A673 (cell line): ENCODE data around the gene NUP50. TPM values are rescaled to one million over a fixed set of nuclear protein-coding genes. Genes with fewer than 3 reads are reported as not detected.

ENCODE experiments used
- Bru-seq: library from RNA; stranded (reverse); fragments of 400-500 nt; gene quantifications from one replicate; lab custom pipeline; 2021; lab: Mats Ljungman, UMichigan
- BruChase-seq, 2 experiments: library from RNA; stranded (reverse); fragments of 400-500 nt; gene quantifications; one replicate each; lab custom pipeline; 2021; lab: Mats Ljungman, UMichigan
- BruUV-seq: library from RNA; stranded (reverse); fragments of 400-500 nt; replicated peaks from 2 replicates; lab custom pipeline; 2021; lab: Mats Ljungman, UMichigan
- CTCF ChIA-PET: fragments of 300-600 bp; sonication (Branson Sonifier 250); formaldehyde crosslinking; loops from one replicate; lab custom pipeline; 2022; ENCODE audit warnings: antibody characterized with exemption; lab: Charles Lee
- POLR2A ChIA-PET: fragments of 300-600 bp; sonication (Branson Sonifier 250); formaldehyde crosslinking; loops from one replicate; lab custom pipeline; 2022; ENCODE audit warnings: antibody characterized with exemption; ENCODE audit not compliant: low non-redundant PET; lab: Charles Lee
- DNase-seq: peaks from one replicate; pipeline ENCODE4 v3.0.0-alpha.2; 2015; ENCODE audit warnings: low spot score
- H3K27ac ChIP-seq: fragments of 200-600 bp; sonication (generic); 2 replicates; pipeline ENCODE4 v1.5.1; 2016; ENCODE audit warnings: mixed run types, low read depth, mild to moderate bottlenecking, mixed read lengths, antibody characterized with exemption, low read length; ENCODE audit not compliant: poor library complexity, severe bottlenecking
- H3K27me3 ChIP-seq: fragments of 200-600 bp; sonication (generic); replicated peaks from 2 replicates; pipeline ENCODE4 v1.6.1; 2017; ENCODE audit warnings: mixed run types, low read depth, mild to moderate bottlenecking, mixed read lengths, antibody characterized with exemption, low read length; ENCODE audit not compliant: insufficient read depth, poor library complexity
- H3K36me3 ChIP-seq: fragments of 200-600 bp; sonication (generic); 2 replicates; pipeline ENCODE4 v1.6.1; 2016; ENCODE audit warnings: mixed run types, mild to moderate bottlenecking, mixed read lengths, antibody characterized with exemption, low read length; ENCODE audit not compliant: insufficient read depth, poor library complexity, severe bottlenecking
- H3K4me1 ChIP-seq: fragments of 200-600 bp; sonication (generic); 2 replicates; pipeline ENCODE4 v1.6.1; 2017; ENCODE audit warnings: mixed run types, mild to moderate bottlenecking, mixed read lengths, antibody characterized with exemption, low read length; ENCODE audit not compliant: insufficient read depth, poor library complexity, severe bottlenecking
- H3K4me3 ChIP-seq: fragments of 200-600 bp; sonication (generic); 2 replicates; pipeline ENCODE4 v1.5.1; 2016; ENCODE audit warnings: low read depth, mixed run types, mild to moderate bottlenecking, mixed read lengths, low read length; ENCODE audit not compliant: poor library complexity, severe bottlenecking
- H3K9me3 ChIP-seq: fragments of 200-600 bp; sonication (generic); 2 replicates; pipeline ENCODE4 v1.6.1; 2016; ENCODE audit warnings: mixed run types, low read depth, mild to moderate bottlenecking, mixed read lengths, antibody characterized with exemption, low read length; ENCODE audit not compliant: poor library complexity, severe bottlenecking
- CTCF ChIP-seq: fragments of 300-800, 200-600 bp; sonication (generic); conservative IDR thresholded peaks from 2 replicates; pipeline ENCODE4 v1.5.1; 2017; ENCODE audit warnings: low read depth, mild to moderate bottlenecking, antibody characterized with exemption, low read length, moderate library complexity, mixed read lengths
- EZH2 ChIP-seq: fragments of 200-600 bp; sonication (generic); IDR thresholded peaks from 2 replicates; pipeline ENCODE4 v1.6.1; 2017; ENCODE audit warnings: borderline replicate concordance, low read depth, mild to moderate bottlenecking, mixed read lengths, antibody characterized with exemption, low read length; ENCODE audit not compliant: poor library complexity, severe bottlenecking
- intact Hi-C: fragments of 100-400 bp; cut with micrococcal nuclease; formaldehyde crosslinking; loops from one replicate; pipeline ENCODE4 v1.10.0; 2022; ENCODE audit not compliant: unreplicated experiment
- long read RNA-seq: library from polyadenylated mRNA; stranded (forward); transcript quantifications from one replicate; pipeline ENCODE4 v2.0.0, GENCODE V29; 2022
- total RNA-seq: library from RNA; stranded (reverse); gene quantifications from 2 replicates; pipeline ENCODE4 v1.2.3, GENCODE V29; 2021

NUP50 gene
- total RNA-seq (124 and 126 TPM in 2 replicates), Bru-seq, nascent RNA (percentile 93 among the genes with signal in this experiment), BruChase-seq, experiment 1, labeled RNA remaining after a 2-hour chase (percentile 98 among the genes with signal in this experiment), BruChase-seq, experiment 2, labeled RNA remaining after a 6-hour chase (percentile 97 among the genes with signal in this experiment)
- long read RNA-seq, full-length matches to known transcripts, result 133 of 220 reads
- long read RNA-seq, partial matches to known transcripts, result 27 of 220 reads
- long read RNA-seq, other reads (novel, unspliced or antisense), result 60 of 220 reads

- H3K27ac ChIP-seq, result peak within 1 kb of the TSS; percentile 94
- TF ChIP-seq EZH2 (no peak), CTCF (no peak)
- peak; percentile 98 for DNase-seq
- ChIA-PET POLR2A (no interaction called here), CTCF (interaction anchor here (0.6 to 0.9 kb wide), 2 partner anchors 22 to 108 kb away, joined by 4 read pairs; no protein-coding TSS in a partner anchor)
- H3K36me3 ChIP-seq, result peaks cover 30% of the 10 kb centered on the region
- peaks cover 33% of the 10 kb centered on the region for H3K4me1 ChIP-seq
- H3K27me3 ChIP-seq, result no peaks in the 10 kb centered on the region
- intact Hi-C loops, result no loop called here
- no peaks in the 10 kb centered on the region for H3K9me3 ChIP-seq
- peak within 1 kb of the TSS; percentile 84 for H3K4me3 ChIP-seq
- BruUV-seq, result no TSS peak
These were observed at the start of gene NUP50 for GRCh38 chr22:45163451-45164269. NUP50 (plus strand) TSS chr22:45163925; CDS start chr22:45168178, 4,253 bp downstream.

- intact Hi-C loops, result no loop called here
- POLR2A ChIA-PET, result no interaction called here
- no TSS peak for BruUV-seq
These were observed 43.3 kb upstream of the NUP50 start for GRCh38 chr22:45120440-45120839.

More at GRCh38 chr22:45120440-45120839, 43.3 kb upstream of the NUP50 start:
- Histone ChIP-seq H3K27ac (no peak overlapping the region), H3K4me1 (no peaks in the 10 kb centered on the region), H3K27me3 (no peaks in the 10 kb centered on the region), H3K9me3 (no peaks in the 10 kb centered on the region), H3K36me3 (no peaks in the 10 kb centered on the region), H3K4me3 (no peak overlapping the region)
- DNase-seq, result no peak
- TF ChIP-seq CTCF (no peak), EZH2 (no peak)
- CTCF ChIA-PET, result no interaction called here
